ENCODE measurements around the gene OR10G4. TPM values are rescaled to one million over a fixed set of nuclear protein-coding genes. Genes with fewer than 3 reads are reported as not detected.

OR10G4 gene
- total RNA-seq, 1 experiment from 2014 or later: 0.07 TPM

GRCh38 chr11:124050748-124051147 lies 38.0 kb downstream of the OR10G4 start:
- Histone ChIP-seq H3K4me2 (ENCODE audit: insufficient read depth, insufficient read length, low read length) (no peak overlapping the region), H2BK5ac (ENCODE audit: insufficient read length, low read length) (no peak overlapping the region), H3K27me3 (ENCODE audit: insufficient read depth, low read length) (no peaks in the 10 kb centered on the region), H2AFZ (ENCODE audit: low read length) (no peak overlapping the region), H3K18ac (ENCODE audit: insufficient read length, low read depth, low read length) (no peak overlapping the region), H3K23me2 (ENCODE audit: insufficient read length, low read depth, low read length, poor library complexity, severe bottlenecking) (no peaks in the 10 kb centered on the region), H3K9ac (ENCODE audit: extremely low read depth, insufficient read length, low read length) (no peak overlapping the region), H2BK120ac (ENCODE audit: low read depth, low read length, poor library complexity, severe bottlenecking) (no peak overlapping the region), H4K5ac (ENCODE audit: insufficient read length, low read depth, low read length) (no peak overlapping the region), H2BK12ac (ENCODE audit: insufficient read length, low read depth, low read length) (no peak overlapping the region), H3K9me3 (ENCODE audit: control insufficient read depth, low read depth, low read length) (no peaks in the 10 kb centered on the region), H3K27ac (ENCODE audit: insufficient read length, low read depth, low read length) (no peak overlapping the region), H3K79me1 (ENCODE audit: insufficient read depth, low read depth, low read length, poor library complexity, severe bottlenecking) (no peaks in the 10 kb centered on the region), H3K56ac (ENCODE audit: insufficient read length, low read depth, low read length) (no peak overlapping the region), H3K79me2 (ENCODE audit: insufficient read depth, low read length) (no peaks in the 10 kb centered on the region), H2AK5ac (ENCODE audit: insufficient read length, low read length) (no peak overlapping the region), H3T11ph (ENCODE audit: low read length) (no peak overlapping the region), H4K8ac (replicated peaks; ENCODE audit: insufficient read length, low read depth, low read length) (no peak overlapping the region), H3K23ac (ENCODE audit: insufficient read length, low read depth, low read length) (no peak overlapping the region), H2BK15ac (ENCODE audit: low read depth, low read length) (no peak overlapping the region), H4K91ac (ENCODE audit: insufficient read length, low read depth, low read length) (no peak overlapping the region), H2BK20ac (ENCODE audit: low read depth, low read length, poor library complexity, severe bottlenecking) (no peak overlapping the region), H3K4me1 (ENCODE audit: insufficient read depth, low read length) (no peaks in the 10 kb centered on the region), H4K20me1 (ENCODE audit: control insufficient read depth, insufficient read depth, insufficient read length) (no peaks in the 10 kb centered on the region), H3K4ac (ENCODE audit: low read depth, low read length) (no peak overlapping the region), H3K14ac (ENCODE audit: insufficient read depth, low read length) (no peak overlapping the region)
- H3K36me3 Mint-ChIP-seq (ENCODE audit: insufficient read depth in 1 of 3, low read depth in 3 of 3): no peaks in the 10 kb centered on the region; a peak in 1 of 7 replicates
- no peaks in the 10 kb centered on the region for H3K4me1 Mint-ChIP-seq
- no peak overlapping the region for H3K4me3 Mint-ChIP-seq
- TF ChIP-seq, protein P1, sequence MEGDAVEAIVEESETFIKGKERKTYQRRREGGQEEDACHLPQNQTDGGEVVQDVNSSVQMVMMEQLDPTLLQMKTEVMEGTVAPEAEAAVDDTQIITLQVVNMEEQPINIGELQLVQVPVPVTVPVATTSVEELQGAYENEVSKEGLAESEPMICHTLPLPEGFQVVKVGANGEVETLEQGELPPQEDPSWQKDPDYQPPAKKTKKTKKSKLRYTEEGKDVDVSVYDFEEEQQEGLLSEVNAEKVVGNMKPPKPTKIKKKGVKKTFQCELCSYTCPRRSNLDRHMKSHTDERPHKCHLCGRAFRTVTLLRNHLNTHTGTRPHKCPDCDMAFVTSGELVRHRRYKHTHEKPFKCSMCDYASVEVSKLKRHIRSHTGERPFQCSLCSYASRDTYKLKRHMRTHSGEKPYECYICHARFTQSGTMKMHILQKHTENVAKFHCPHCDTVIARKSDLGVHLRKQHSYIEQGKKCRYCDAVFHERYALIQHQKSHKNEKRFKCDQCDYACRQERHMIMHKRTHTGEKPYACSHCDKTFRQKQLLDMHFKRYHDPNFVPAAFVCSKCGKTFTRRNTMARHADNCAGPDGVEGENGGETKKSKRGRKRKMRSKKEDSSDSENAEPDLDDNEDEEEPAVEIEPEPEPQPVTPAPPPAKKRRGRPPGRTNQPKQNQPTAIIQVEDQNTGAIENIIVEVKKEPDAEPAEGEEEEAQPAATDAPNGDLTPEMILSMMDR (conservative IDR thresholded peaks at IDR 0.05): no peak
- DNase-seq: no peak
- no peaks in the 10 kb centered on the region; a peak in 1 of 5 replicates for H3K9me3 Mint-ChIP-seq
- no peaks in the 10 kb centered on the region for H3K27me3 Mint-ChIP-seq (ENCODE audit: low read depth)
- no peak overlapping the region for H3K27ac Mint-ChIP-seq
- no CpG with 5 or more reads among the region's 1 CpG for WGBS (ENCODE audit: extremely low coverage, insufficient read length, low lambda C conversion rate)
